ENCODE results near the gene KLRC4. TPM values are rescaled to one million over a fixed set of nuclear protein-coding genes. Genes with fewer than 3 reads are reported as not detected.
"Not testable (repeated sequence)": the region's sequence is repeated elsewhere in the genome, so short reads cannot be mapped to it uniquely, and the experiment has no call there.

The KLRC4 gene
- total RNA-seq, 1 donor from 2014 or later = not detected

- Mint-ChIP-seq H3K4me3 (no peak overlapping the region), H3K36me3 (ENCODE audit: low read depth) (peaks cover 5% of the 10 kb centered on the region), H3K9me3 (peaks cover 16% of the 10 kb centered on the region), H3K4me1 (no peaks in the 10 kb centered on the region), H3K27ac (ENCODE audit: unreplicated experiment) (no peak overlapping the region), H3K27me3 (ENCODE audit: low read depth) (no peaks in the 10 kb centered on the region)
- DNase-seq (ENCODE audit: low read depth, low spot score) = no peak
- TF ChIP-seq CTCF (conservative IDR thresholded peaks at IDR 0.05) = no peak
These were observed 27.5 kb downstream of the KLRC4 start for GRCh38 chr12:10381928-10382628.

GRCh38 chr12:10378737-10379136, 30.8 kb downstream of the KLRC4 start:
- not testable (repeated sequence) for H3K4me1 Mint-ChIP-seq; DNase-seq (ENCODE audit: low read depth, low spot score); H3K36me3 Mint-ChIP-seq (ENCODE audit: low read depth); H3K27ac Mint-ChIP-seq (ENCODE audit: unreplicated experiment); H3K27me3 Mint-ChIP-seq (ENCODE audit: low read depth); H3K4me3 Mint-ChIP-seq
- peaks cover 13% of the 10 kb centered on the region for H3K9me3 Mint-ChIP-seq

- H3K4me3 Mint-ChIP-seq = no peak overlapping the region
- no peak overlapping the region for H3K27ac Mint-ChIP-seq (ENCODE audit: unreplicated experiment)
- peaks cover 3% of the 10 kb centered on the region for H3K9me3 Mint-ChIP-seq
- peaks cover 7% of the 10 kb centered on the region for H3K4me1 Mint-ChIP-seq
- H3K36me3 Mint-ChIP-seq (ENCODE audit: low read depth) = no peaks in the 10 kb centered on the region
- no peak for TF ChIP-seq CTCF (conservative IDR thresholded peaks at IDR 0.05)
- DNase-seq (ENCODE audit: low read depth, low spot score) = no peak
- H3K27me3 Mint-ChIP-seq (ENCODE audit: low read depth) = no peaks in the 10 kb centered on the region
These were observed 34.9 kb downstream of the KLRC4 start for GRCh38 chr12:10374624-10375018.

- no peak overlapping the region for H3K27ac Mint-ChIP-seq (ENCODE audit: unreplicated experiment)
- DNase-seq (ENCODE audit: low read depth, low spot score) = no peak
- H3K27me3 Mint-ChIP-seq (ENCODE audit: low read depth) = no peaks in the 10 kb centered on the region
- H3K4me1 Mint-ChIP-seq = peaks cover 18% of the 10 kb centered on the region
- peaks cover 7% of the 10 kb centered on the region for H3K9me3 Mint-ChIP-seq
- no peak for TF ChIP-seq CTCF (conservative IDR thresholded peaks at IDR 0.05)
- H3K36me3 Mint-ChIP-seq (ENCODE audit: low read depth) = peaks cover 3% of the 10 kb centered on the region
- no peak overlapping the region for H3K4me3 Mint-ChIP-seq
These were observed 37.0 kb downstream of the KLRC4 start for GRCh38 chr12:10372559-10372958.

- H3K9me3 Mint-ChIP-seq; H3K4me3 Mint-ChIP-seq; H3K27ac Mint-ChIP-seq (ENCODE audit: unreplicated experiment); H3K27me3 Mint-ChIP-seq (ENCODE audit: low read depth); H3K36me3 Mint-ChIP-seq (ENCODE audit: low read depth); DNase-seq (ENCODE audit: low read depth, low spot score): not testable (repeated sequence)
- H3K4me1 Mint-ChIP-seq = peaks cover 18% of the 10 kb centered on the region
These were observed 37.5 kb downstream of the KLRC4 start for GRCh38 chr12:10371893-10372535.

GRCh38 chr12:10369557-10370415, 39.8 kb downstream of the KLRC4 start:
- H3K4me1 Mint-ChIP-seq = peaks cover 18% of the 10 kb centered on the region
- TF ChIP-seq CTCF (conservative IDR thresholded peaks at IDR 0.05) = no peak
- H3K9me3 Mint-ChIP-seq = peaks cover 4% of the 10 kb centered on the region
- H3K27ac Mint-ChIP-seq (ENCODE audit: unreplicated experiment) = no peak overlapping the region
- no peaks in the 10 kb centered on the region for H3K27me3 Mint-ChIP-seq (ENCODE audit: low read depth)
- H3K36me3 Mint-ChIP-seq (ENCODE audit: low read depth) = peaks cover 3% of the 10 kb centered on the region
- no peak overlapping the region for H3K4me3 Mint-ChIP-seq
- no peak for DNase-seq (ENCODE audit: low read depth, low spot score)

Data from neural crest cell (in vitro differentiated cells).